T1000 (cell line): Measurements from ENCODE around the gene PPFIBP2.

Experiments used
- DNase-seq: peaks from one replicate; lab custom pipeline; 2025; ENCODE audit warnings: mixed read lengths; lab: John Stamatoyannopoulos, UW

Gene PPFIBP2

DNA sequence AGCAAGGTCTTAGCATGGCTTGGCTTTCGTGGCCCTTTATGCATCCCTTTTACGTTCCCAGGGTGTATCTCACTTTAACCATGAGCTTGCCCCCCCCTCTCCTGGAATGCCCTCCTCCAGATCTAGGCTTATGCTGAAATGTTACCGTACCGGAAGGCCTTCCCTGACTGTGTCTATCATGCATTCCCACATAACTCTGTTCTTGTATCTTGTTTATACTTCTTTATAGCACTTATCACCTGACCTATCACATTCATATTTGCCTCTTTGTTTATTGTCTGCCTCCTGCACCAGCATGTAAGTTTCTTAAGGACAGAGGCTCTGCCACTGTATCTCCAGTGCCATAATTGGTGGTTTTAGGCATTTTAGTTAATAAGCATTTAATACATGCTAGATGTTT is 38.9 kb downstream of the PPFIBP2 start:
- no peak for DNase-seq

DNA sequence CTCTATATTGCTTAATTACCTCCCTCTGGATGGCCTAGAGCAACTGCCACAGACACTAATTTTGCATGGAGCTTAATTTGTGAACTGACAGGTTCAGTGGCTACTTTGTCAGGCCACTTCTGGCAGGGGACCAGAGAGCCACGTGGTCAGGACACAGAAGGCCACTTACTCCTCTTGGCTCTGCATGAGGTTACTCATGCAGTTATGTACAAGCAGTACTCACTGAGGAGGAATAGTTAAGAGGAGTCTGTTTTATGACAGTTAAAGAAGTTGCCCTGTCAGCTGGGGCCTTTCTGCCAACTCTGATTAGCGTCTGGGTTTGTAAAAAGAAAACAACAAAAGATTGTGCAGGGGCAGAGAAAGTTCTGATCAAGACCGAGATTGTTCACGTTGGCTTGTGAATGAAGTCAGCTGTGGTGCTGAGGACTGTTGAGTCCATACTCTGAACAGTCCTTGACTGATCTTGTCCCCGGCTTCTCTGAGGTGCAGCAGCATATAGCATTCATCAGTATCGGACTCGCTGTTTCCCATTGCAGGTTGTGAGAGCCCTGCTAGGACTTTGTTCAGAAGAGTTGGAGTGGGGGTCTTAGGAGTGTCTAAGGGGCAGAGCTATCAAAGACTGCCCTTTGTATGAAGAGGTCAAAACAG is 41.4 kb downstream of the PPFIBP2 start:
- DNase-seq, result no peak

DNA sequence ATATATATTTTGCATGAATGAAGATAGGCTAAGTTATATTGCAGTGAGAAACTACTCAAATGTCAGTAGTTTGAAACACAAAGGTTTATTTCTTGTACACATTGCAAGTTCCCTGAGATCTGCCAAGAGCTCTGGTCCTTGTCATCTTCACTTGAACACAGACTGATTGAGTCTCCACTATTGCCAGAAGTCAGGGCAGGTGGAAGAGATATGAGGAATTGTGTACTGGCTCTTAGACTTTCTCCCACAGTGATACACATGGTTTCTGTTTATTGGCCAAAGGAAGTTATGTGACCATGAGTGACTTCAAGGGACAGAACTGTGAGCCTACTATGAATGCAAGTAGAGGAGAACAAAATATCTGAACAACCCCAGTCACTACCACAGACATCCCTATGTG is 44.2 kb downstream of the PPFIBP2 start:
- no peak for DNase-seq

DNA sequence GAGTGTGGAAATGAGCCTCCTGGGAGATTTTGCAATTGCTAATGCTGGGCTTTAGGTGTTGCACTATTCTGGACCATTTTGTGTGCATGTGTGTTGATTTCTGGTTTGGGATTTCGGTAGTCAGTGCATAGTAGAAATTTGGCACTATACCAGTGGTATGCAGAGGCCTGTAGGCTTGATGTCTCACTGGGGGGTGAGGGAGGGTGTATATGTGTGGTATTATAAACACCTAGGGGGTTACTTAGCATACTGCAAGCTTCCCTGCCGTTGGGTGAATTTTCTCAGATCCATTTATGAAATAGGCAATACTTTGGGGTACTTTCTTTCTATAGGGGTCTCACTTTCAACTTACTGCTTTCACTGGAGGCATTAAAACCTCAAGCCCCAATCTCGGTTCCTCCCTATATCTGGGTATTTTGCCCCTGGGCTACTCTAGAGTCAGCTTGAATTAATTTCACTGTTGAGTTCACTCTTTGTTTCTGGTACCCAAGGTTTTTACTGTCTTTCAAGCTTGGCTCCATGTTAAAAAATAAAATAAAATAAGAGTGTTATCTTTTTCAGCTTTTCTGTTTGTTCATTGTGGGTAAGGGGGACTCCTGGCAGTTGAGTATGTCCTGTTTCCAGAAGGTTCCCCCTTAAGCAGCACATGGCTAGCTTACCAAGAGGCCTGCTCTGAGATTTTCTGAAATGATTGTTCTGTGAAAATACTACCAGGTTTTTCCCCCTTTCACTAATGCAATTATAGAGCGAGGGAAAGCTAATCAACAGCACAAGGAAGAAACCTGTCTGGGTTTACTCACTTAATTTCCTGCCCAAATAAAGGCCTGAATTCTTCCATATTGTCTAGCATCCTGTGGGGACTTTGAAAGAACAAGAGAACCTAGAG is 45.8 kb downstream of the PPFIBP2 start:
- no peak for DNase-seq

DNA sequence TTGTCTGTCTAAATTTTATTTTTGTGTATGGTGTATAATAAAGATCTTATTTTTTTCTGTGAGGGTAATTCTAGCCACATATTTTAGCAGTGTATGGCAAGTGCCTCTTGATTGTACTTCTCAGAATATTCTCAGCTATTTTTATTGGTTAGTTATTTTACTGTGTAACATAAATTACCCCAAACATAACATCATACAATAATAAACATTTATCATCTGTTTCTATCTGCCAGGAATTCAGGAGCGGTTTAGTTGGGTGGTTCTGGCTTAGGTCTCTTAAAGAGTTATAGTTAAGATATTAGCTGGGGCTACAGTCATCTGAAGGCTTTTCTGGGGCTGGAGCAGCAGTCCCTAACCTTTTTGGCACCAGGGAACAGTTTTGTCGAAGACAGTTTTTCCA is 47.8 kb downstream of the PPFIBP2 start:
- no peak for DNase-seq

DNA sequence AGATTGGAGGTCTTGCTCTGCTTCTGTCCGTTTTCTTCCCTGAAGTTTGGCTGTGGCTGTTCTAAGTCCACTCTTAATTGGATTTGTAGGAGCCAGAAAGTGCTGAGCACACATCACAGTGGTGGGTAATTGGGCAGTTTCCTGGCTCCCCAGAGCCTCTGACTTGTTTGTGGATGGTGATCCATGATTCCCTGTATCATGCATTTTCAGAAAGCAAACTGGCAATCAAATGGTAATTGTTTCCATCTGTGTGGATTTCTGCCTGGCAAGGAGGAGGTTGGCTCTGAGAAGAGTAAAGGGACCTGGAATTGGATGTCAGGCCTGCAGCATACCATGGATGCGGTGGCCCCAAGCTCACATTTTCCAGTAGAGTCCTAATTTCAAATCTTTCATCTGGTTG is 49.5 kb downstream of the PPFIBP2 start:
- no peak for DNase-seq

DNA sequence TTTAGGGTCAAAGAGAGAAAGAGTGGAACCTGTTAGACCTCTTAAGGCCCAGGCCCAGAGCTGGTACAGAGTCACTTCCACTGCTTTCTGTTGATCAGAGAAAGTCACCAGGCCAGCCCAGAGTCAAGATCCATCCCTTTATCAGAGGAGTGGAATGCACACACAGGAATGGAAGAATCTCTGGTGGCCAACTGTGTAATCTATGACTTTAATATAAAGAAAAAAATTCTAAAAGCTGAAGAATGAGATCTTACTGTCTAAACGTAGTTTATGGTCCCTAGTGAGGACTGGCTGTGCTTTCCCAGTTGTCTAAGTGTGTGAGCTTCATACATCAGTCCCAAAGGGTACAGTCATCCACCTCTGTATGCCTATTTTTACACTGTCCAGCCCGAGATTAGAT is 51.0 kb downstream of the PPFIBP2 start:
- no peak for DNase-seq

DNA sequence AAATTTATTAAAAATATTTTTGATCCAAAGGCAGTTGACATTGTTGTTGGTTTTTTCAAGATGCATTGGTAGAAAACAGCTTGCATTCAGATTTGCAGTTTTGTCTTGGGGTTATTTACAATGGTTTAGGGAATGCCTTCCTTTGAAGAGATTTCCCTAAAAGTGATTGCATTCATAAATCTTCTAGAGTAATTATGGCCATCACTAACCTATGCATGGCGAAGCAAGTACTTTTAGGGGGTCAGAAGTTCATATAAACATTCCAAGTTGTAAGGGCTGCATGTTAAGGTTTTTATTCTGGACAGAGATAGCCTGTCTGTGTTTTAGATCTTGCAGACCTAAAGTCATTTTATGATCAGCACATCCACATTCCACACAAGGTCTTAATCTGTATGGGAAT is 53.5 kb downstream of the PPFIBP2 start:
- DNase-seq, result no peak

DNA sequence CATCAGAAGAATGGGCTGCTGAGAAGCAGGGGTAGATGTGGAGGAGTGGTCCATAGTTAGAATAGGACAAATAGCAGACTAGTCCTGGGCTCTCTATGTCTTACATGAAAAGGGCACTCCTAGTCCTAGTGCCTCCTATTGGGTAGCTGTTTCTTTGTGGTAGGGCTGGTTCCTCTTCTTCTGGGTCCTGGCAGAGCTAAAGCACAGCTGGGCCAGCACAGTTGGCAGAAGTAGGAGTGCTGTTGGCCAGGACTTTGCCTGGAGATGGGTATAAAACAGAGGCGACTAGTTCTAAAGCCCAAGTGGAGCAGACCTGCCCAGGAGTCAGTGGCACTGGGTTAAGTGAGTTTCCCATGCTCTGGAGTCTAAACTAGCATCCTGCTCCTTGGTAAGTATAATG is 55.2 kb downstream of the PPFIBP2 start:
- DNase-seq, result no peak

DNA sequence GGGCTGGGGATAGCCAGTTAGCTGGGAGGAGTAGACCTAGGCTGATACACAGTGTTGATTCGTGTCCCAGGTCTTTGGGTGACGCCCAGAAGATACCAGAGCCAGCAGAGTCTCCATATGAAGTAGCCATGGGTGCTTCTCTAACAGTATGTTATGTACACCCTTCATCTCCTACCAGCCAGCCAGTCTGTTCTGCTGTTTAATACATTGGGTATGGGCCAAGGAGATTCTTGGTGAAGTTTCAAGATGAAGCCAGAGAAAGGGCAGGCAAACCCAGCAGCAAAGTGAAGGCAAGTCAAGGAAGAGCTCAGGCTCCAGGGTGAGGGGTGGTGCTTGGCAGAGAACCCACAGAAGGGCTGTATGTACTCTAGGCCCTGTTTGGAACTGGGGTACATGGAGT is 56.4 kb downstream of the PPFIBP2 start:
- DNase-seq, result no peak

DNA sequence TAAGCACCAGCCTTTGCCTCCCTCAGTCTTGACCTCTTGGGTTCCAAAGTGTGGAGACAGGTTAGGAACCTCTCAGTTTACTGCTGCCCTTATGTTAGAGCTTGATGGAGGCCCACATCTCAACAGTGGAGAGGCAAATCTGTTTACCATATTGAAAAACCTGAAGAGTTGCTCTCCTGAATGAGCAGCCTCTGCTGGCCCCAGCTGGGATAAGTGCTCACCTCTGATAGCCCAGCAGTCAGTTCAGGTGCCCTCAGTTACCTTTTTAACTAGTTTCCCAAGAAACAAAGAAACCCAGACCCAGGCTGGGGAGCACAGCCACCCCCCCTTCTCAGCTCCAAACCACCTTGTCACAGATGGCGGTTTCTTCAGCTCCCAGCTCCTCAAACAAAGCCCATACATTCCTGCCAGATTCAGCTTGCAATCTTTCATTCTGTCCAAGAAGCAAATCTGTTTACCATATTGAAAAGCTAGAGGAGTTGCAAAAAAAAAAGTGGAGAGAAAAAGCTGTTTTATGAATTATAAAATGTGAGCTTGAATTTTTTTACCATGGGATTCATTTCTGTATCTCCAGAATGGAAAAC is 57.2 kb downstream of the PPFIBP2 start:
- no peak for DNase-seq

DNA sequence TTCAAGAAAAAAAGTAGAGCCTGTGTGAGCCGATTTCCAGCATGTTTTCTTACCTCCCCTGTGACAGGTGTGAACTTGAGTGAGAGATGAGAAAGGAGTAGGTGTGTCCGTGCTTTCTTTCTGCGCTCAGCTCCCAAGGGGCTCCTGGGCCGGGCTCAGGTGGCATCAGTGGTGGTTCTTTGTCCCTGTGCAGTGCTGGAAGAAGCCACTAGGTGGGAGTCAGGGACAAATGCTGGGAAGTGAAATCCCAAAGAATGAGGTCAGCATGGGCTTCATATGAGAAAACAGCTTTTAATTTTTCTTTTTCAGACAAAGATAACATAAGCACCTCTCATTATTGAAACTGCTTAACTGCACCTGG is 57.8 kb downstream of the PPFIBP2 start:
- peak; percentile 45 for DNase-seq

DNA sequence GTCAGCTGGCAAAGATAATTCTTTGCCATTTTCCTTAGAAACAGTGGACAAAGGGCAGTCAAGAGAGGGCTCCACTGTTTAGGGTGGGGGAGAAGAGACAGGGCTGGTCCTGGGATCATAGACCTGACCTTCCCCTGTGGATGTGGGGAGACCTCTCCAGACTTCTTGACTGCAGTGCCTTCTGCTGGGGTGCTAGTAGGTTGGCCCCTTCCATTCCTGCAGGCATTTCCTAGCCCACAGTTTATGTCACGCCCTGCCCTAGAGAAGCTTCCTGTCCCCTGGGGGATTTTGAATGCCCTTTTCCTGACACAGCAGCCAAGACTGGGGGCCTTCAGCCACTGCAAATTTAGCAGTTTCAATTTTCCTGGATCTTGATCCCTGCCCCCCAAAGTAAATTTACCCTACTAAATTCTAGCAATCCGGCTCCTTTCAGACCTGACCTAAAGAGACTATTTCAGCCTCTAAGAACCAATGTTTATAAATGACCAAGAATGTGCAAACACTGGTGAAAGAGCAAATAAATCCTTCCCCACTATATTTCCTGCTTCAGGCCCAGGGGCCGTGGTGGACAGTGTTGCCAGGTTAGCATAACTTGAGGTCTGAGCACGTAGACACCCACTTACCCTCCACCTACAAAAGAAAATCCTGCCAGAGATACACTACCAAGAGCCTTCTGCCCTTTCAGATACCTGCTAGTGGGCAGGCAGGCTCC is 58.4 kb downstream of the PPFIBP2 start:
- no peak for DNase-seq

DNA sequence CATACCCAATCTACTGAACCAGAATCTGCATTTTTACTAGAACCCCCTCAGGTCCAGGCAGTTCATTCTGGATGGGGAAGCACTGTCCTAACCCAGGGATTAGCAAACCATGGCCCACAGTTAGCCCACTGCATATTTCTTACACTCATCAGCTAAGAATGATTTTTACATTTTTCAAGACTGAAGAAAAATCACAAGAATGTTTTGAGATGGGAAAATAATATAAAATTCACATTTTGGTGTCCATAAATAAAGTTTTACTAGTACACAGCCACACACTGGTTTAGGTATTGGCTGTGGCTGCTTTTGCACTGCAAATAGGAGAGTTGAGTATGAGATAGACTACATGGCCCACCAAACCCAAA is 59.4 kb downstream of the PPFIBP2 start:
- no peak for DNase-seq

DNA sequence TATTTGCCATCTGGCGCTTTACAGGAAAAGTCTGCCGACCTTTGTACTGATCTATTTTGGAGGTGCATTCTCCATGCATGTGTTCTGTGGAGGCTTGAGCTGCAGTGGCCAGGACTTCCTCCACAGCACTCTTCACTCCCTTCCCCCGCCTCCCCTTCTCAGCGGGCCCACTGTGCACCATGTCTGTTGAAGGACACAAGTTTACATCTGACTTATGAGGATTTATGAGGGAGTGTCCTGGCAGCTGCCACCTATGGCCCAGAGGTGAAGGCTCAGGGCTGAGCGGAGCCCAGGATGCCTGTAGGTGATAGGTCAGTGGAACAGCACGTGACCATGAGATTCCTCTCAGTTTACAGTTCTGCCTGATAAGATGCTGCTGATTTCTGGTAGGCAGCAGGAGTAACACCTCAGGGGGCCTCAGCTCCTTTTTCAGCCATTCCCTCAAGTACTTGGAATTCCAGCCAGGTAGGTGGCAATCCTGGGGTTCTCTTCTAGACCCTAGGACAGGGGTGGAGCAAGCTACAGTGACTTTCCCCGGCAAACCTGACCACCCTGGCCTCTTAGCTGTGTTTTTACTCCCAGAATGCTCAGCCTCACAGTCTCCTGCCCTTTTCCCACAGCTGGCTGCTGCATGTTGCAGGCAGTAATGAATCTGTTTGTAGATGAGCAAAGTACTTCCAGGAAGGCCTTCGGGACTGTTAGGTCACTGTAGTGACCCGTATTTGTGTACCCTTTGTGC is 59.9 kb downstream of the PPFIBP2 start:
- DNase-seq, result no peak

DNA sequence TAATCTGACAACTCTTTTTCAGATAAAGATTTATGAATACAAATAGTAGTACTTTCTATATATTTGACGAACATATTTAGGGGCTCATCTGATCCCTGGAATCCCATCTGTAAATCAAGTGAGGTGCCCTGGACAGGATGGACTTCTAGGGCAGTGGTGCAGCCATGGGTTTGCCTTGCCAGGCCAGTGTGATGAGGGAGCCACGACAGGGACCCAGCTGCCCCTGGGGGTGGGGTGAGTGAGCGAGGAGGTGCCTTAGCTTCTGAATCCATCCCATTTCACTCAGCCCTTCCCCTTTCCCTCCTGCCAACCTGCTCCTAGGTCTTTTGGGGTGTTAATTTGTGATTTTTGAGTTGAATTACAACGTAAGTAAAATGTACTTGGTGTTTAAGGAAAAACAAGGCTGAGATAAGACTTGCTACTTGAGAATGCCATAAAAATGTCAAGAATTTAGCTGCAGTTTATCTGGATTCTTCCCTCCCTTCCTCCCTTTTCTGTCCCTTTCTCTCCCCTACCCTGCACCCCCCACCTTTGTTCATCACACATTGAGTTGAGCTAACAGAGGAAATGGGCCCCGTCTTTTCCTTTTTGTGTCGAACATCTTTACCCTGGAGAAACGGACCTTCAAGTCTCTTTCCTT is 60.8 kb downstream of the PPFIBP2 start:
- no peak for DNase-seq

DNA sequence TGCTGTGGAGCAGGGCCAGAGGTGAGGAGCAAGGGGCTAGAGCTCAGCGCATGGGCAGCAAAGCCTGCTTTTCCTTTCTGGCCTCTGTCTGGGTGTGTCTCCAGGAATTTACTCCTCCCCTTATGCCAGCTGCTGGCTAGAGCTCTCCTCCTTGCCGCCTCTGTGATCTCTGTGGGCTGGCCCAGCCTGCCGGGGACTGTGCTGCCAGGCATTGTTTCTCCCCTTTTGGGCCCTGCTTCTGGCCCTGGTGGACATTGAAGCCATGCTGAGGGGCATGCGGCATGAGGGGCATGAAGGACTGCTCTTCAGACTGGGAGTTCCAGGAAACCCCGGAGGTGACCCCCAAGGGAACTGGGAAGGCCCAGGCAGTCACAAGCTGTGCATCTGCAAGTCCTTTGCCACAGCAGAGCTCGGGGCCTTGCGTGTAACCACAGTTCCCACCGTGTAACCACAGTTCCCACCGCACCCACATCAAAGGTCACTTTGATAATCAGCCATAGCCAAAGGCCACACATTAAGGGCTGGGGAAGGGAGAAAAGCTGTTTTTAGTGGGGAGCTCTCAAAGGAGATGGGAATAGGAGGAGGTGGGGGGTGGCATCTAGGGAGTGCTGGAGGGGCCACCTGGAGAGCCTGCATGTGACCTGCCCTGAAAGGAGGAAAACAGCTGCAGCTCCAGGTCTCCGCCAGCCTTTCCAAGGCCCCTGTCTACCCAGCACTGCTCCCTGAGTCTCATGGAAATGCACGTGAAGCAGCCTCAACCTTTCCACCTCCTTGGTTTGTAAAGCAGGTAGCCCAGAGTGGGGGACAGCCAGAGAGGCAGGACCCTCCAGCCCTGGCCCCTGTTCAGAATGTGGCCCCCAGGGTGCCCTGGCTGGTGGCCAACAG is 62.3 kb downstream of the PPFIBP2 start:
- peak; percentile 34 for DNase-seq

DNA sequence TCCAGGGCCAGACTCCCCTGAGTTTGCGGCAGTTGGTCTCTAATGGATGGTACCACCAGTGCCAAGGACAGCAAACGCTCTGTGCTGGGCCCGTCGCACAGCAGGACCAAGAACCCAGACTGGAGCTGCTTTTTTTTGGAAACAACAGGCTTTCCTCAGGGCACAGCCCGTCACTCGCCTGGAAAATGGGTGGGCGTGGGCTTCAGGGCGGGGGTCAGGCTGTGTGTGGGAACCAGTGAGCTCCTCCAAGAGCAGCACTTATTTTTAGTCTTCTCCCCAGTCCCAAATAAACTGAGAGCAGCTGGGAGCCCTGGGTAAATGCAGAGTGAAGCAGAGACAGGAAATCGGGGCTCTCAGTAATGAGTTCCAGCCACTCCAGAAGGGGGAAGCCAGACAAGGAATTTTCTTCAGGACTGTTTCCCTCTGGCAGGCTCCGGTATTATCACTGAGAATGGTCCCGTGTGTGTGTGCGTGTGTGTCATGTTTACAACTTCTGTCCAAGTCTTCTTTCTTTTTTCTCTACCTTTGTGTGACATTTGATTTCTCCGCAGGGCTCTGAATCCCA is 63.0 kb downstream of the PPFIBP2 start:
- DNase-seq, result no peak

DNA sequence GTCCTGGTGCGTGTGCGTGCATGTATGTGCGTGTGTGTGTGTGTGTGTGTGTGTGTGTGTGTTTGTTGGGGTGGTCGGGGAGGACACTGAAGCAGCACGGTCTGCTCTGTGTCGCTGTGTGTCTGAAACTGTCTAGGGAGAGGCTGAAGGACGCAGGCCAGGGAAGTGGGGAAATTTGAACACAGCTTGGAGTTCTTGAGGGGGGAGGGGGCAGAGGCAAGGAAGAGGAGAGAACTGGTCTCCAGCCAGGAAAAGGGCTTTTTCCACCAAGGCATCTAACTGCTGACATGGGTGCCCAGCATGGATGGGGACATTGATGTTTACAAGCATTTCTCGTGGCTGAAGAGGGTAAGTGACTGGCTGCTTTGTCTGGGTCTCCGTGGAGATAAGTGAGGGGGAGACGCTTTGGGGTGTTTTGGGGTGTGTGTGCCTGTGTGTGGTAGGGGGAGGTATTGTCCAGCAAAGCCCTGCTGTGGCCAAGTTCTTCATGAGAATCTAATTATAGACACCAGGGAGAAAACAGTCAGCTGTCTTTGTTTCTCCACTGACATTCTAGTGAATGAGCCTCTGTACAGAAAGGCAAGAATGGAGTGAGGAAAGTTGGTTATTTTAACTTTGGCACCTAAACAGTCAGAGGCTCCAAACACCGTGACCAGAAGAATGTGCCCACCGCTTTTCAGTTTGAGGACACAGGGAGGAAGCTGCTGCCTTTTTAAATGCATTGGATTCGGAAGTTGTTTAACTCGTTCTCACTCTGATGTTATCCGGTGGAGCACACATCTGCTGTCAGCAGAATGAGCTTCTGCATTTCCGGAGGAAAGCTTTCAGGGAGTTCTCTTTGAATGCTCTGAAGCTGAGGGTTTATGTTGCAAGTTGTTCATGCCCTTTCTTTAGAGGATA is 63.7 kb downstream of the PPFIBP2 start:
- DNase-seq, result no peak
